ENCODE measurements around the gene ODC1.

Gene ODC1

GRCh38 chr2:10447895-10448575, at the start of gene ODC1:
TSS of gene ODC1 (minus strand) at chr2:10448327. CDS start at chr2:10445032, 3,295 bp downstream.
- peak; percentile 98 for DNase-seq (ENCODE audit: low spot score)
- no peak for TF ChIP-seq CTCF (IDR thresholded peaks at IDR 0.05; ENCODE audit: extremely low read depth, missing control alignments)

- no peak for TF ChIP-seq CTCF (IDR thresholded peaks at IDR 0.05; ENCODE audit: extremely low read depth, missing control alignments)
- DNase-seq (ENCODE audit: low spot score) = no peak
Observed at GRCh38 chr2:10497797-10498251, 49.7 kb upstream of the ODC1 start.

- TF ChIP-seq CTCF (IDR thresholded peaks at IDR 0.05; ENCODE audit: extremely low read depth, missing control alignments) = no peak
- DNase-seq (ENCODE audit: low spot score) = no peak
Observed at GRCh38 chr2:10495988-10496313, 47.8 kb upstream of the ODC1 start.

GRCh38 chr2:10495311-10495987, 47.3 kb upstream of the ODC1 start:
- no peak for DNase-seq (ENCODE audit: low spot score)
- no peak for TF ChIP-seq CTCF (IDR thresholded peaks at IDR 0.05; ENCODE audit: extremely low read depth, missing control alignments)

GRCh38 chr2:10494351-10495066, 46.4 kb upstream of the ODC1 start:
- no peak for TF ChIP-seq CTCF (IDR thresholded peaks at IDR 0.05; ENCODE audit: extremely low read depth, missing control alignments)
- DNase-seq (ENCODE audit: low spot score) = no peak

- DNase-seq (ENCODE audit: low spot score) = peak; percentile 77
Observed at GRCh38 chr2:10493634-10494281, 45.6 kb upstream of the ODC1 start.

More at GRCh38 chr2:10493634-10494281, 45.6 kb upstream of the ODC1 start:
- TF ChIP-seq CTCF (IDR thresholded peaks at IDR 0.05; ENCODE audit: extremely low read depth, missing control alignments) = no peak

All from GM20000 (cell line).